GM23338 (cell line): ENCODE results near the gene TSHZ3. TPM values are rescaled to one million over a fixed set of nuclear protein-coding genes. Genes with fewer than 3 reads are reported as not detected.
A peak's percentile ranks its signal among the peaks of the same experiment; 100 is the strongest.

Experiments used
- ATAC-seq: fragments of 200-7000 bp; cut with Tn5 transposase; 3 replicates; pipeline ENCODE4 v1.9.1; 2020
- DNase-seq: peaks from one replicate; pipeline ENCODE4 v3.0.0-alpha.2; 2015; ENCODE audit warnings: low spot score
- H2AFZ ChIP-seq: fragments of 200-600 bp; sonication (generic); 2 replicates; pipeline ENCODE4 v1.8.0; 2016; ENCODE audit warnings: antibody characterized with exemption, mild to moderate bottlenecking, moderate library complexity
- H3F3A ChIP-seq: fragments of 200-600 bp; sonication (generic); replicated peaks from 2 replicates; pipeline ENCODE4 v1.8.0; 2017; ENCODE audit warnings: antibody characterized with exemption, mixed run types, low read depth
- H3K27ac ChIP-seq: fragments of 200-600 bp; sonication (generic); 2 replicates; pipeline ENCODE4 v1.6.1; 2016; ENCODE audit warnings: low read depth
- H3K27me3 ChIP-seq: fragments of 200-600 bp; sonication (generic); 2 replicates; pipeline ENCODE4 v1.8.0; 2016; ENCODE audit warnings: mild to moderate bottlenecking, mixed run types, moderate library complexity; ENCODE audit not compliant: insufficient read depth
- H3K36me3 ChIP-seq: fragments of 200-600 bp; sonication (generic); 2 replicates; pipeline ENCODE4 v1.8.0; 2016; ENCODE audit warnings: mild to moderate bottlenecking; ENCODE audit not compliant: insufficient read depth
- H3K4me1 ChIP-seq: fragments of 200-600 bp; sonication (generic); 2 replicates; pipeline ENCODE4 v1.8.0; 2016; ENCODE audit warnings: mild to moderate bottlenecking, moderate library complexity; ENCODE audit not compliant: insufficient read depth
- H3K4me2 ChIP-seq: fragments of 200-600 bp; sonication (generic); 2 replicates; pipeline ENCODE4 v1.7.1; 2017; ENCODE audit warnings: mixed run types
- H3K4me3 ChIP-seq: fragments of 200-600 bp; sonication (generic); 2 replicates; pipeline ENCODE4 v1.6.1; 2016; ENCODE audit warnings: mixed run types
- H3K79me2 ChIP-seq: fragments of 200-600 bp; sonication (generic); replicated peaks from 2 replicates; pipeline ENCODE4 v1.8.0; 2017; ENCODE audit warnings: mild to moderate bottlenecking; ENCODE audit not compliant: insufficient read depth
- H3K9me2 ChIP-seq: fragments of 200-600 bp; sonication (generic); 2 replicates; pipeline ENCODE4 v1.8.0; 2017; ENCODE audit not compliant: insufficient read depth
- H4K20me1 ChIP-seq: fragments of 200-600 bp; sonication (generic); replicated peaks from 2 replicates; pipeline ENCODE4 v1.8.0; 2017; ENCODE audit warnings: mild to moderate bottlenecking; ENCODE audit not compliant: insufficient read depth
- H3K27ac Mint-ChIP-seq: 2 replicates; pipeline ENCODE4 v1.8.0; 2020; ENCODE audit warnings: inconsistent platforms, mild to moderate bottlenecking, moderate library complexity, mixed read lengths
- H3K27me3 Mint-ChIP-seq: 3 replicates; pipeline ENCODE4 v1.8.0; 2022; ENCODE audit warnings: low read depth, mild to moderate bottlenecking, moderate library complexity, mixed read lengths, inconsistent platforms; ENCODE audit not compliant: insufficient read depth, poor library complexity
- H3K36me3 Mint-ChIP-seq: 3 replicates; pipeline ENCODE4 v1.8.0; 2021; ENCODE audit warnings: low read depth, mild to moderate bottlenecking, inconsistent platforms, moderate library complexity, mixed read lengths
- H3K4me1 Mint-ChIP-seq: 3 replicates; pipeline ENCODE4 v1.8.0; 2020; ENCODE audit warnings: mild to moderate bottlenecking, inconsistent platforms, mixed read lengths
- H3K4me3 Mint-ChIP-seq: 3 replicates; pipeline ENCODE4 v1.8.0; 2021; ENCODE audit warnings: moderate library complexity, mild to moderate bottlenecking, inconsistent platforms, mixed read lengths
- H3K9me3 Mint-ChIP-seq: 3 replicates; pipeline ENCODE4 v1.8.0; 2020; ENCODE audit warnings: moderate library complexity, mild to moderate bottlenecking, inconsistent platforms, mixed read lengths
- CREB1 ChIP-seq: fragments of 250-450 bp; sonication (Bioruptor Pico); IDR thresholded peaks from 2 replicates; pipeline ENCODE4 v1.5.0; 2020; ENCODE audit warnings: low read depth, mild to moderate bottlenecking, moderate library complexity
- CTCF ChIP-seq, 2 experiments: fragments of 200-600 bp in 1 of 2; sonication (generic) in 1 of 2; conservative IDR thresholded peaks; 2 replicates each; pipeline versions ENCODE4 v1.5.1 to v1.6.1; 2016 to 2017; ENCODE audit warnings: antibody characterized with exemption in 2 of 2, low read depth in 2 of 2, mild to moderate bottlenecking in 2 of 2, moderate library complexity in 1 of 2
- EZH2phosphoT487 ChIP-seq: fragments of 200-600 bp; sonication (generic); IDR thresholded peaks from one replicate; pipeline ENCODE4 v1.8.1; 2018; ENCODE audit warnings: antibody characterized with exemption; ENCODE audit not compliant: unreplicated experiment
- NANOG ChIP-seq: IDR thresholded peaks from 2 replicates; pipeline ENCODE4 v1.6.1; 2016; ENCODE audit warnings: antibody characterized with exemption, borderline replicate concordance
- STAT1 ChIP-seq: IDR thresholded peaks from one replicate; pipeline ENCODE4 v1.6.1; 2016; ENCODE audit warnings: antibody characterized with exemption; ENCODE audit not compliant: unreplicated experiment
- ZNF462 ChIP-seq: fragments of 250-450 bp; sonication (Bioruptor Pico); IDR thresholded peaks from 2 replicates; pipeline ENCODE4 v1.5.0; 2020; ENCODE audit warnings: mild to moderate bottlenecking, moderate library complexity
- polyA plus RNA-seq: library from polyadenylated mRNA; unstranded; fragments of >200 nt; fragmentation: Nextera tagmentation; extraction: Ambion mirVana; gene quantifications from 2 replicates; pipeline ENCODE4 v1.2.1, GENCODE V29; 2016
- total RNA-seq: library from RNA; depleted of rRNA; stranded (reverse); fragments of >200 nt; shearing (Covaris generic); gene quantifications from 2 replicates; pipeline ENCODE4 v1.2.3, GENCODE V29; 2014

TSHZ3 gene
- total and polyA plus RNA-seq, 2 experiments from 2014 or later: 3.8 to 8.9 TPM

DNA sequence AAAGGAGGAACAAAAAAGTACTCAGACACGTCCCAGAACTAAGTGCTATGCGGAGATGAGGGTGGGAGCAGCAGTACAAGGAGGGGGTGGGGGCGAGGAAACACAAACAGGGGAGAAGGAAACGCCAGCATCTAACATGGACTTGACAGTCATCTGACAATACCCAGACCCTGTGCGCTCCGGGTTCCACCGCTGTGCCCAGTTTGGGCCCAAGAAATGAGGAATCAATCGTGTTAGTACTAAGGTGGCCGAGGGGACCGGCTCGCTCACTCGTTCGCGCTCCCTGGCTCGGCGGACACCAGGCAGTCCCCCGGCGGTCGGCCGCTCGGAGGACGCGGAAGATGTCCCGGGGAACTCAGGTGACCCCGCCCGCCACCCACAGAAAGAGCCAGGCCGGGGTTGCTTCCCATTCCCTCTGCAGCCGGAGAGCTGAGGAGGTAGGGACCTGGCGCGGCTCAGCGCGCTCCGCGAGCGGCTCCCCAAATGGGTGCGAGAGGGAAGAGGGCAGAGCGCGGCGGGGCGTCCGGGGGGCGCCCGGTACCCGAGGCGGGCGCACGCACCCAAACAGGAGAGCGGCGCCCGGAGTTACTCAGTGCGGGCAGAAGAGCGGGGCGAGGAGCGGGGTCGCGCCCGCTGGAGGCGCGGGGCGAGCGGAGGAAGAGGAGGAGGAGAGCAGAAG is 616 bp downstream of the TSHZ3 start (continued):
- TF ChIP-seq NANOG (no peak), EZH2phosphoT487 (no peak), ZNF462 (CRISPR knock-in tag) (no peak)

DNA sequence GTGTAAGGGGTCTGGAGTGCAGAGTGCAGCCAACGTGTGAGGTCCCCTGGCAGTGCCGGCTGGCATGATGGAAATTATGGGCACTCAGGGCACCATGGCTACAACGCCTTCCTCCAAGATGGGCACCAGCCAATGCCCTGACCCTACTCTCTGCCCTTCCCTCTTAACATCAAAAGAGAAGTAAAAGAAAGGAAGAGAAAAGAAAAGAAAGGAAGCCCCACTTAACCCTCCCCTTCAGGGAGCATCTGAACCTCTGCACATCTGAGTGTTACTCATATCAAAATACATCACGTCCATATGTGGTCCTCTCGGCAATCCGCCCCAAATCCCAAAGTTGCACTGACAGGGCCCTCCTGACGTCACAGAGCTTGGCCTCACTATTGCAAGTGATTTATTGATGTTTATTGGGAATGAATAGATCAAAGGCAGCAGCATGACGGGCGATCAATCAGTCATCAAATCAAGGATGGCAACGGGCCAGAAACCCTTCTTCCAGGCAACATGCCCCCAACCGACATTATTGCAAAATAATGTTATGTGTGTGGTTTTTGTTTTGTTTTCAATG is 1.3 kb downstream of the TSHZ3 start:
- H2AFZ ChIP-seq: no peak overlapping the region
- peak overlapping the region; percentile 81 for H3K4me3 Mint-ChIP-seq
- no peak overlapping the region for H3K27ac ChIP-seq
- H3K27me3 ChIP-seq: peaks cover 51% of the 10 kb centered on the region
- H3K79me2 ChIP-seq: peaks cover 54% of the 10 kb centered on the region
- no peaks in the 10 kb centered on the region for H3K9me2 ChIP-seq
- no peak overlapping the region for H3K27ac Mint-ChIP-seq
- peaks cover 19% of the 10 kb centered on the region for H4K20me1 ChIP-seq
- no peak for DNase-seq
- no peaks in the 10 kb centered on the region for H3K36me3 ChIP-seq
- peak overlapping the region; percentile 92 for H3K4me3 ChIP-seq
- ATAC-seq: no peak
- H3F3A ChIP-seq: no peaks in the 10 kb centered on the region; the same call in none of the 2 replicates
- peaks cover 50% of the 10 kb centered on the region for H3K4me1 Mint-ChIP-seq
- peaks cover 40% of the 10 kb centered on the region for H3K4me1 ChIP-seq
- H3K27me3 Mint-ChIP-seq: peaks cover 39% of the 10 kb centered on the region
- peaks cover 5% of the 10 kb centered on the region; the same call in 2 of the 3 replicates for H3K9me3 Mint-ChIP-seq
- peaks cover 2% of the 10 kb centered on the region; the same call in 2 of the 3 replicates for H3K36me3 Mint-ChIP-seq
- H3K4me2 ChIP-seq: peak overlapping the region; percentile 91
- TF ChIP-seq EZH2phosphoT487 (no peak), CTCF (conservative IDR thresholded peaks at IDR 0.05; ENCODE audit: low read depth in 2 of 2) (no peak), NANOG (0 out of 2 replicates have a peak, but pooled peaks have one; percentile 11), STAT1 (no peak), CREB1 (CRISPR knock-in tag) (peak; percentile 65), ZNF462 (CRISPR knock-in tag) (no peak)
